ENCODE results near the gene SMAD3. TPM values are rescaled to one million over a fixed set of nuclear protein-coding genes. Genes with fewer than 3 reads are reported as not detected.

The SMAD3 gene
- total RNA-seq, 1 donor from 2014 or later, result 89.3 TPM

GRCh38 chr15:67184208-67184925 lies 119.0 kb downstream of the SMAD3 start:
- Histone ChIP-seq H3K4me1 (peaks cover 24 to 32% of the 10 kb centered on the region in 2 donors), H3K36me3 (peaks cover 9 to 33% of the 10 kb centered on the region in 2 donors), H3K4me3 (no peak overlapping the region), H3K9me3 (no peaks in the 10 kb centered on the region), H3K27ac (peak overlapping the region; percentile 37 to 43), H3K27me3 (no peaks in the 10 kb centered on the region)
- intact Hi-C loops (cut with DNase I), result no loop called here
- DNase-seq (ENCODE audit: low spot score in 2 of 2), result peak in 1 of 2 donors; percentile 62
- TF ChIP-seq CTCF (IDR thresholded peaks at IDR 0.05), result no peak

GRCh38 chr15:67185051-67185450 lies 119.6 kb downstream of the SMAD3 start:
- DNase-seq (ENCODE audit: low spot score in 2 of 2), result peak in 1 of 2 donors; percentile 57
- H3K27ac ChIP-seq, result peak overlapping the region; percentile 92 to 95
- peaks cover 9 to 26% of the 10 kb centered on the region in 2 donors for H3K36me3 ChIP-seq
- no peak overlapping the region for H3K4me3 ChIP-seq
- no peak for TF ChIP-seq CTCF (IDR thresholded peaks at IDR 0.05)
- no peaks in the 10 kb centered on the region for H3K9me3 ChIP-seq
- peaks cover 27 to 35% of the 10 kb centered on the region in 2 donors for H3K4me1 ChIP-seq
- intact Hi-C loops (cut with DNase I), result loop anchor here (5.0 kb wide), 2 partner anchors 78 to 303 kb away; no protein-coding TSS in a partner anchor
- H3K27me3 ChIP-seq, result no peaks in the 10 kb centered on the region

- DNase-seq (ENCODE audit: low spot score in 2 of 2), result no peak
- intact Hi-C loops (cut with DNase I), result loop anchor here (2.0 to 5.0 kb wide), 3 partner anchors 78 to 303 kb away; no protein-coding TSS in a partner anchor
- H3K9me3 ChIP-seq, result no peaks in the 10 kb centered on the region
- TF ChIP-seq CTCF (IDR thresholded peaks at IDR 0.05), result no peak
- no peaks in the 10 kb centered on the region for H3K27me3 ChIP-seq
- peaks cover 30 to 42% of the 10 kb centered on the region in 2 donors for H3K4me1 ChIP-seq
- peaks cover 9 to 31% of the 10 kb centered on the region in 2 donors for H3K36me3 ChIP-seq
- H3K27ac ChIP-seq, result peak overlapping the region; percentile 92 to 95
- H3K4me3 ChIP-seq, result no peak overlapping the region
These were observed 120.3 kb downstream of the SMAD3 start for GRCh38 chr15:67185621-67186225.

- H3K4me3 ChIP-seq, result peak overlapping the region in 1 of 2 donors; percentile 9
- H3K9me3 ChIP-seq, result no peaks in the 10 kb centered on the region
- no peaks in the 10 kb centered on the region for H3K27me3 ChIP-seq
- no peak for TF ChIP-seq CTCF (IDR thresholded peaks at IDR 0.05)
- H3K4me1 ChIP-seq, result peaks cover 30 to 43% of the 10 kb centered on the region in 2 donors
- DNase-seq (ENCODE audit: low spot score in 2 of 2), result peak in 1 of 2 donors; percentile 83
- intact Hi-C loops (cut with DNase I), result loop anchor here (2.0 to 5.0 kb wide), 3 partner anchors 79 to 304 kb away; no protein-coding TSS in a partner anchor
- H3K27ac ChIP-seq, result peak overlapping the region; percentile 92 to 95
- peaks cover 9 to 36% of the 10 kb centered on the region in 2 donors for H3K36me3 ChIP-seq
These were observed 120.8 kb downstream of the SMAD3 start for GRCh38 chr15:67186226-67186649.

- intact Hi-C loops (cut with DNase I), result loop anchor here (2.0 to 5.0 kb wide), 3 partner anchors 79 to 304 kb away; no protein-coding TSS in a partner anchor
- no peak for DNase-seq (ENCODE audit: low spot score in 2 of 2)
- Histone ChIP-seq H3K9me3 (no peaks in the 10 kb centered on the region), H3K4me1 (peaks cover 30 to 43% of the 10 kb centered on the region in 2 donors), H3K27me3 (no peaks in the 10 kb centered on the region), H3K4me3 (peak overlapping the region in 1 of 2 donors; percentile 9), H3K36me3 (peaks cover 8 to 41% of the 10 kb centered on the region in 2 donors), H3K27ac (peak overlapping the region; percentile 92 to 95)
- TF ChIP-seq CTCF (IDR thresholded peaks at IDR 0.05), result no peak
These were observed 121.3 kb downstream of the SMAD3 start for GRCh38 chr15:67186688-67187087.
